Suprapubic skin (tissue), 4 donors: ENCODE results near the gene TEAD1.

ENCODE experiments used
- POLR2A ChIP-seq, 2 donors: fragments of 450-650 bp; IDR thresholded peaks; one replicate each; pipeline ENCODE4 v1.6.1; 2017; ENCODE audit warnings: antibody characterized with exemption in 2 of 2, mild to moderate bottlenecking in 2 of 2, moderate library complexity in 2 of 2
- POLR2AphosphoS5 ChIP-seq, 3 donors: sonication (generic); formaldehyde crosslinking; IDR thresholded peaks; one replicate each; pipeline ENCODE4 v1.6.1; 2017; ENCODE audit warnings: antibody characterized with exemption in 3 of 3
- TF ChIP-seq, protein P1 (sequence below), 2 donors: fragments of 200-600 bp in 1 of 2; fragments of 450-650 bp in 1 of 2; sonication (generic) in 1 of 2; IDR thresholded peaks; one replicate each; pipeline ENCODE4 v1.5.1; 2016 to 2019; ENCODE audit warnings: antibody characterized with exemption in 2 of 2, mild to moderate bottlenecking in 1 of 2, moderate library complexity in 1 of 2

GRCh38 chr11:12754021-12754420 is 79.8 kb downstream of the TEAD1 start:
- no peak for TF ChIP-seq POLR2AphosphoS5 (IDR thresholded peaks at IDR 0.05)
- TF ChIP-seq, protein P1, sequence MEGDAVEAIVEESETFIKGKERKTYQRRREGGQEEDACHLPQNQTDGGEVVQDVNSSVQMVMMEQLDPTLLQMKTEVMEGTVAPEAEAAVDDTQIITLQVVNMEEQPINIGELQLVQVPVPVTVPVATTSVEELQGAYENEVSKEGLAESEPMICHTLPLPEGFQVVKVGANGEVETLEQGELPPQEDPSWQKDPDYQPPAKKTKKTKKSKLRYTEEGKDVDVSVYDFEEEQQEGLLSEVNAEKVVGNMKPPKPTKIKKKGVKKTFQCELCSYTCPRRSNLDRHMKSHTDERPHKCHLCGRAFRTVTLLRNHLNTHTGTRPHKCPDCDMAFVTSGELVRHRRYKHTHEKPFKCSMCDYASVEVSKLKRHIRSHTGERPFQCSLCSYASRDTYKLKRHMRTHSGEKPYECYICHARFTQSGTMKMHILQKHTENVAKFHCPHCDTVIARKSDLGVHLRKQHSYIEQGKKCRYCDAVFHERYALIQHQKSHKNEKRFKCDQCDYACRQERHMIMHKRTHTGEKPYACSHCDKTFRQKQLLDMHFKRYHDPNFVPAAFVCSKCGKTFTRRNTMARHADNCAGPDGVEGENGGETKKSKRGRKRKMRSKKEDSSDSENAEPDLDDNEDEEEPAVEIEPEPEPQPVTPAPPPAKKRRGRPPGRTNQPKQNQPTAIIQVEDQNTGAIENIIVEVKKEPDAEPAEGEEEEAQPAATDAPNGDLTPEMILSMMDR (IDR thresholded peaks at IDR 0.05): no peak
- no peak for TF ChIP-seq POLR2A (IDR thresholded peaks at IDR 0.05)
